HG03097 (cell line): ENCODE measurements around the gene COMTD1.

ENCODE experiments used
- ATAC-seq: cut with Tn5 transposase; IDR thresholded peaks from one replicate; pipeline ENCODE4 v1.9.1; 2021; ENCODE audit not compliant: unreplicated experiment, low FRiP score

The COMTD1 gene

DNA sequence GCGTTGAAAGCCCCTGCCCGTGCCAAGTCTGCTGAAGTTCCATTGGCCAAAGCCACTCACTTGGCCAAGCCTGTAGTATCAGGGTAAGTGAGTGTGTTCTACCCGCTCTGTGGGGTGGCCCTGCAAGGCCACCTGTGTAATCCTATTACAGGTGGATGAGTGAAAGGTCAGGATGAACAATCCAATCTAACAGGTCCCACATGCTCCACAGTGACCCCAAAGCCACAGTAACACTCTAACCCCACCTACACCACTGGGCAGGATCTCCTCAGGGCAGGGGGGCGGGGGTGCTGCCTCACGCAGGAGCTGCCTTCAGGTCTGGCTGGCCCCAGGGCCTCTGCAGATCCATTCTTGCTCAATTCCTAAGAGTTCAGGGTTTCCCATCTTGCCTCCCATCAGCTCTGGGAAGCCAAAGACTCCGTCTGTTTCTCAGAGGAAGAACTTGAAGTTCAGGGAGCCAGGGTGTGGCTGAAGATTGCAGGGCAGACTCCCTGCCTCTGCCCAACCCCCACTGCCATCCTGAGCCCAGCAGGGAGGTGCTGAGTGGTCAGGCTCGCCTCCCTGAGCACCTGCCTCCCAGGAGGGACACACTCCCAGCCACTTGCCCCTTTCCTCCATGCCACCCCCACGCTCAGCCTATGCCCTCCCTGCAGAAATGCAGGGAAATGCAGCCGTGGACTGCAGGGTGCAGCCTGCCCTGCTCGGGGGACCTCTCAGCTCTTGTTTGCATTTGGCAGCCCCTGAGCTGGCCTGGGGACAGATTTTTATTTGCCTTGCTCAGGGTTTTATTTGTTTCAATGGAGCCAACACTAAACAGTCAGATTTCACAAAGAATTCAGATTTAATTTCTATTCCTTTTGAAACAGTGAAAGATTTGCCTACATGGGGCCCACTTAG, 9.8 kb upstream of the COMTD1 start:
- ATAC-seq: no peak

DNA sequence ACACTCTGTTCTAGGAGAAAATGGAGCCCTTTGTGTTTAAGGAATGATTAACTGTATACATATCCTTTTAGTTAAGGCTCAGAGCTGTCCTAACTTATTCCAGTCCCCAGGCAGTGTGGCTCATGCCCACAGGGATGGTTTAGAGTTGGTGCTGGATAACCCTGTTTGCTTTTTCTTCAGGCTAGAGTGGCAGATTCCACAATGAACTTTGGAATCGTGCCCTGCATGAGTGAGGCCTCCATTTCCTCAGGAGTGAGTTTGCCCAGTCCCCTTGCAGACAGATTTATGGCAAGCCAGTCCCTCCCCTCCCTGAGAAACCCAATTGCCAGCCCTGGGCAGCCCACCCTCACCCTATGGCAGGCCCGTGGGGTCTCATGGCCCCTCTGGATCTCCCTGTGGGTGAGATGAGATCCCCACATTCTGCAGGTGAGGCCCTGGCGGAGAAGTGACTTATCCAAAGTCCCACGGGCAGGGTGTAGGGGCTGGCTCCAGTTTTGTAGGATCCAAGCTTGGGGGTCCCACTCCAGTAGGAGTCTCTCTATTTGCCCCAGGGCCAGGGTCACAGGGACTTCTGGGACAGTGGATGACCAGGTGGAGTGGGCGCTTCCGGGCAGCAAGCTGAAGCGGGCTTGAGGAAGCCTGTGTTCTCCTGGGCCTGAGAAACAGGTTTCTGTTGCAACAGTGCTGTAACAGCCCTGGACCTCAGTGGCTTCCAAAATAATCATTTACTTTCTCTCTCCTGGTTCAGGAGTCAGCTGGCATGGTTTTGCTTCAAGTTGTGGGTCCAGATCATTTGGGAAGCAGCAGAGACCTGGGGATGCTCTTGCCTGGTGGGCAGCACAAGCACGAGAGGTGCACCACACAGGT, 9.0 kb upstream of the COMTD1 start:
- ATAC-seq: no peak

- no peak for ATAC-seq
Measured at GRCh38 chr10:75243426-75243825, 7.7 kb upstream of the COMTD1 start.

DNA sequence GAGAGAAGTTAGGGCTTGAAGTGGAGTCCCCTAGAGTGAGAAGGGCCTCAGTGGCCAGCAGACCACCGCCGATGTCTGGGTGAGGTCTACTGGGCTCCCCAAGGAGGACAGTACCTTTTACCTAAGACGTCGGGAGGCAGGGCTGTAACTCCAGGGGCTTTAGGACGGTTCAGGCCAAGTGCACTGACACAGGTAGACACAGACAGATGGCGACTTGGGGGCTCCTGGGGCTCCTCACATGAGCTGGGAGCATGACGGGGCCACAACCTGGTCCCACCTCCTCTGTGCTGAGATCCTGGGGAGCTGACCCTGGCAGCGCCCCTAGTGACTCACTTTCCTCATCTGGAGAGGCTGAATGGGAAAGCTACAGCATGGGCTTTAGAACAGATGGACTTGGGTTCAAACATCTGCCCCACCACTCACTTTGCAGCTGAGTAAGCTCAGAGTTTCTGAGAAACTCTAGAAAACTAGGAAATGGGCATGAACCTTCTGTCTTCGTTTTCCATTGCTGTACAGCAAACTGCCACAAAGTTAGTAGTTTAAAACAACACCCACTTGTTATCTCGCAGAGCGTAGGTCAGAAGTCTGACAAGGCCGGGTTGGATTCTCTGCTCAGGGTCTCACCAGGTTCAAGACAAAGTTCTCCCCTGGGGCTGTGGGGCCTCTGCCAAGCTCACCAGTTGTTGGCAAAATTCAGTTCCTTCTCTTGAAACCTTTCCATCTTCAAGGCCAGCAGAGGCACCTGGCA, 4.7 kb upstream of the COMTD1 start:
- no peak for ATAC-seq

DNA sequence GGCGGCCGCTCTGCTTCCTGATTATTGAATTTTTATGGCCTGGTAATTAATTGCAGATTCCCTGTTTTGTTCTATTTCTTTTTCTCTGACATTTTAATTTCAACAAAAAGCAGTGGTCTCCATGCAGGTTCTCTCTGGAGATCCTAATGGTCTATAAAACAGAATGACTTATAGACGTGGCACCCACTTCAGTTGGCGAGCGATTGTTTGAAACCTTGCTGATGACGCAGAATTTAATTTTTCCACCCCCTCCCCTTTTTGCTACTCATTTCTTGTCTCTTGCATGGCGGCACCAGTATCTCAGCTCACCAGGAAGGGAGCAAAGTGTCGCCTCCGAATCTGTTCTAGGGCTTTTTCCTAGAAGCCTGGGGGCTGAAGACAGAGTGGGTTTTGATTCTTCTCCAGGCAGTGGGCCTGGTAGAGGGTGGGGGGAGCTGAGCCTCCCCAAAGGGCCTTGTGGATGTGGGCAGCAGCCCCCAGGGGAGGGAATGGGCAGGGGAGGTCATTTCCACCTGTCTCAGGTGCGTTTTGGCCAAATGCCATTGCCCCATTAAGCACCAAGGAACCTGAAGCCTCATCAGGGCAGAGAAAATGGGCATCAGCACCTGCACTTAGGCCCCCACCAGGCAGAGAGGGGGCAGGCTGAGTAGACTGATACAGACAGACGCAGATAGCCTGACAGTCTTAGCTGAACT, 3.5 kb upstream of the COMTD1 start:
- no peak for ATAC-seq

GRCh38 chr10:75238182-75239095, 2.7 kb upstream of the COMTD1 start:
- no peak for ATAC-seq

DNA sequence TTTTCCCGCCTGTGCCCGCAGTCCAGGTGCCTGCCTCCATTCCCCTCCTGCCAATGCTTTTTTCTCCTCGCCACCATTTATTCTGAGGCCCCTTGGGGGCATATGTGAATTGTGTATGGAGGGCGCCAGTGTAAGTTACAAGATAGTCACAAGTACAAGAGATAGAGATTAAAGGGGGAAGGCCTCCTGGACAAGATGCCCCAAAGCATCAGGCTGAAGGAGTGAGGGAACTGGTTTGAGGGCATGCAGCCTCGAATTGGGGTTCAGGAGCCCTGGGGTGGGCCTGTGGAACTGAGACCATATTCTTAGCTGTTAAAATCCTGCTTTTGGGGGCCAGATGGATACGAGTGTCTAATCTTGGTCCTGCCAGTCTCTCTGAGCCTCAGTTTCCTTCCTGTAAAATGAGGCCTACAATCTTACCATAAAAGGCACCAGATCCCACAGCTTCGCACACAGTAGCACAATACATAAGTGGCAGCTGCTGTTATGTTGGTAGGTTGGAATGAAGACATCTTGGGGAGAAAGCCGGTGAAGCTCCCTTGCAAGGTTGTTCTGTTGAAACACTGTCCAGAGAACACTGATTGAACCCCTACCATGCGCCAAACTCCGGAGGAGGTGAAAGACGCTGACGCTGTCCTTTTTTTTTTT, 545 bp upstream of the COMTD1 start:
- no peak for ATAC-seq

DNA sequence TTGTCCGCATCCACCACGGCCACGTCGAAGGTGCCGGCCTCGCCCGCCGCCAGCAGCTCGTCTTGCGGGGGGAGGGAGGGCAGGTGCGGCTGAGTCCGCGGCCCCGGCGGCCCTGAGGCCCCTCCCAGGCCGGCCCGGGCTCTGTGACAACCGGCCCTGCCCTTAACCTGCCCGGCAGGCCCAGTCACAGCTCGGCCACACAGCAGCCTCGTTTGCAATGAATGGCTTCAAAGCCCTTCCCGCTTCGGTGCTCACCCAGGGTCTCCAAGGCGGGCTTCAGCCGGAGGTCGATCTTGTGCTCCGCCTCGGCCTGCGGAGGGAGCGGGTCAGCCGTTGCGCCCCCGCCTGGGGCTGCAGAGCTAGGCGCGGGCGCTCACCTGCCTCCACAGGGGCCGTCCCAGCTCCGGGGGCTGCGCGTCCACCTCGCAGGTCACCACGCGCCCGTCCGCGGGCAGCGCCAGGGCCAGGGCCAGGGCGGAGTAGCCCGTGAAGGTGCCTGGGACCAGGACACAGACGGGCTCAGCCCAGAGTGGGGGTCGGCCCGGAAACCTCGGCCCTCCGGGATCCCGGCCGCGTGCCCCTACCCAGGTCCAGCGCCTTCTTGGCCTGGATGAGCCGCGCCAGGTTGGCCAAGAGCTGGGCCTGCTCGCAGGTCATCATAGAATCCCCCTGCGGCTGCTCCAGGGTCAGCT, 928 bp downstream of the COMTD1 start:
- peak; percentile 5 for ATAC-seq

GRCh38 chr10:75234017-75234682, 1.6 kb downstream of the COMTD1 start:
- ATAC-seq: peak; percentile 46

GRCh38 chr10:75233444-75234016, 2.2 kb downstream of the COMTD1 start:
- ATAC-seq: no peak

GRCh38 chr10:75231672-75232581, 3.8 kb downstream of the COMTD1 start:
- no peak for ATAC-seq

DNA sequence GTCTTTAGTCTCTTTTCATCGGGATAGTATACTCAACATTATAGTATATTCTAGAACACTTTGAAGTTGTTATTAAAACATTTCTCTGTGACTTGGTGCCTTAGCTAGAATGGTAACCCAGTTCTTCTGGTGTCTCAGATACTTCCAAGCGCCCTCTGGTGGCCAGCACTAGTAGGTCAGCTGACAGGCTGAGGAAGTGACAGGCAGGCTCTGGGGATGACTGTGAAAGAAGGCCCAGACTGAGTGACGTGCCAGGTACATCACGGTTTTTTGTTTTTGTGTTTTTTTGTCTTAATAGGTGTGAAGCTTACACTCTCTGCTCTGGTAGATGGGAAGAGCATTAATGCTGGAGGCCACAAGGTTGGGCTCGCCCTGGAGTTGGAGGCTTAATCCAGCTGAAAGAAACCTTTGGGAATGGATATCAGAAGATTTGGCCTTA, 5.1 kb downstream of the COMTD1 start:
- peak; percentile 45 for ATAC-seq

- ATAC-seq: no peak
Measured at GRCh38 chr10:75229971-75230370, 5.8 kb downstream of the COMTD1 start.

DNA sequence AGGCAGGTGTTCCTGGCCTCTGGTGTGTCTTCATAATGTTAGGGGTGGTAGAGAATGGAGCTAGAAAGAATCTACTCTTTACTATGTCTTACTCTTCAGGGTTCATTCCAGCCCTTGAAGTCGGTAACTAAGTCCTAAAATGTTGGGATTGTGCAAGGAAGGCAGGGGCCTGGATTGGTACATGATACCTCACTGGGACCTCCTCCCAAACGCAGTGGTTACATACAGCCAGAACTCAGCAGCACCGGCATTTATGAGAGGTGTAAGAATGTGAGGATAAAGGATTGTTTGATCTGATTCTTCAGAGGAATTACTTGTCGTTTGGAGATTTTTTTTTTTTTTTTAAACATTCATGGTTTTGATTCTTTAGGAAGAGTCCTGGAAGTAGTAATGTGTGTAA, 6.9 kb downstream of the COMTD1 start:
- ATAC-seq: no peak

DNA sequence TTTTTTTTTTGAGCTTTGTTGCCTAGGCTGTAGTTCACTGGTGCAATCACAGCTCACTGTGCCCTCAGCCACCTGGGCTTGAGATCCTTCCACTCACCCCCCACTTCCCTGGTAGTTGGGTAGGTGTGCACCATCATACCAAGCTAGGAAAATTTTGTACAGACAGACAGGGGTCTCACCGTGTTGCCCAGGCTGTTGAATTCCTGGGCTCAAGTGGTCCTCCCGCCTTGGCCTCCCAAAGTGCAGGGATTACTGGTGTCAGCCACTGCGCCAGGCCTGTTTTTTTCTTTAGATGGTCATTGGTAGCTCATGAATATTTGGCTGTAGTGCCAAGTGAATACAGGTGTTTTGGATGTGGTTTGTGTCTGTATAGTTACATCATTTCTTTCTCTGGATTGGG, 7.5 kb downstream of the COMTD1 start:
- ATAC-seq: no peak

- no peak for ATAC-seq
Measured at GRCh38 chr10:75226656-75227055, 9.1 kb downstream of the COMTD1 start.
